CD14-positive monocyte (primary cell): ENCODE data around the gene OXTR. TPM values are rescaled to one million over a fixed set of nuclear protein-coding genes. Genes with fewer than 3 reads are reported as not detected.

Experiments used
- DNase-seq, 3 donors: peaks; one replicate each; pipeline ENCODE4 v3.0.0-alpha.2; 2011 to 2022
- H2AFZ ChIP-seq: 2 replicates; pipeline ENCODE4 v1.6.0; 2012; ENCODE audit warnings: mild to moderate bottlenecking, low read depth, low read length, inconsistent platforms; ENCODE audit not compliant: insufficient read depth, poor library complexity, severe bottlenecking
- H3K27ac ChIP-seq, 2 donors: 1 replicate in 1 of 2; 2 replicates in 1 of 2; pipeline ENCODE4 v1.5.1; 2012 to 2013; ENCODE audit warnings: low read length in 2 of 2, control low read depth in 1 of 2, inconsistent platforms in 1 of 2, low read depth in 1 of 2, mild to moderate bottlenecking in 1 of 2
- H3K27me3 ChIP-seq, 2 donors: one replicate each; pipeline versions ENCODE4 v1.6.0 to v1.6.1; 2011 to 2013; ENCODE audit warnings: low read length in 2 of 2; ENCODE audit not compliant: control insufficient read depth in 2 of 2, insufficient read depth in 2 of 2
- H3K36me3 ChIP-seq, 2 donors: replicated peaks in 1 of 2; 1 replicate in 1 of 2; 2 replicates in 1 of 2; pipeline versions ENCODE4 v1.5.1 to v1.6.1; 2012 to 2013; ENCODE audit warnings: low read length in 2 of 2, control low read depth in 1 of 2, inconsistent platforms in 1 of 2, mild to moderate bottlenecking in 1 of 2; ENCODE audit not compliant: insufficient read depth in 2 of 2, control insufficient read depth in 1 of 2
- H3K4me1 ChIP-seq, 2 donors: 1 replicate in 1 of 2; 2 replicates in 1 of 2; pipeline versions ENCODE4 v1.5.1 to v1.6.1; 2012 to 2013; ENCODE audit warnings: low read length in 2 of 2, control low read depth in 1 of 2, inconsistent platforms in 1 of 2, mild to moderate bottlenecking in 1 of 2, moderate library complexity in 1 of 2; ENCODE audit not compliant: insufficient read depth in 2 of 2, control insufficient read depth in 1 of 2
- H3K4me2 ChIP-seq: replicated peaks from 2 replicates; pipeline ENCODE3; 2012; ENCODE audit warnings: low read length, moderate library complexity, mild to moderate bottlenecking; ENCODE audit not compliant: poor library complexity, severe bottlenecking; ENCODE audit errors: extremely low read depth
- H3K4me3 ChIP-seq, 3 experiments: fragments of 200-600 bp in 1 of 3; sonication (generic) in 1 of 3; replicated peaks in 1 of 3; 1 replicate in 2 of 3; 2 replicates in 1 of 3; pipeline ENCODE4 v1.5.1; 2011 to 2013; ENCODE audit warnings: low read length in 3 of 3, mild to moderate bottlenecking in 3 of 3, control low read depth in 2 of 3, low read depth in 2 of 3, inconsistent platforms in 1 of 3, moderate library complexity in 1 of 3
- H3K79me2 ChIP-seq: 2 replicates; pipeline ENCODE4 v1.6.0; 2012; ENCODE audit warnings: mild to moderate bottlenecking, control low read depth, inconsistent platforms, low read length, moderate library complexity; ENCODE audit not compliant: insufficient read depth
- H3K9ac ChIP-seq: 2 replicates; pipeline ENCODE4 v1.6.0; 2017; ENCODE audit warnings: low read length, mild to moderate bottlenecking; ENCODE audit not compliant: insufficient read depth, poor library complexity, severe bottlenecking
- H3K9me3 ChIP-seq, 2 donors: replicated peaks in 1 of 2; 1 replicate in 1 of 2; 2 replicates in 1 of 2; pipeline versions ENCODE4 v1.5.1 to v1.6.1; 2012 to 2013; ENCODE audit warnings: low read length in 2 of 2, control low read depth in 1 of 2; ENCODE audit not compliant: control insufficient read depth in 1 of 2, insufficient read depth in 1 of 2
- H4K20me1 ChIP-seq: 2 replicates; pipeline ENCODE4 v1.6.0; 2012; ENCODE audit warnings: mild to moderate bottlenecking, low read length, control low read depth, moderate library complexity; ENCODE audit not compliant: insufficient read depth
- H3K27ac Mint-ChIP-seq, 7 donors: one replicate each; pipeline ENCODE4 v1.8.0; 2020; ENCODE audit warnings: mild to moderate bottlenecking in 7 of 7, mixed read lengths in 7 of 7, moderate library complexity in 6 of 7, inconsistent platforms in 2 of 7
- H3K27me3 Mint-ChIP-seq, 3 donors: one replicate each; pipeline ENCODE4 v1.8.0; 2021 to 2022; ENCODE audit warnings: low read depth in 3 of 3, mild to moderate bottlenecking in 3 of 3, mixed read lengths in 3 of 3, moderate library complexity in 3 of 3, inconsistent platforms in 1 of 3
- H3K36me3 Mint-ChIP-seq, 2 donors: one replicate each; pipeline ENCODE4 v1.8.0; 2020; ENCODE audit warnings: mixed read lengths in 2 of 2, inconsistent platforms in 1 of 2, mild to moderate bottlenecking in 1 of 2
- H3K4me1 Mint-ChIP-seq: one replicate; pipeline ENCODE4 v1.8.0; 2020; ENCODE audit warnings: mild to moderate bottlenecking, mixed read lengths
- H3K4me3 Mint-ChIP-seq, 2 donors: one replicate each; pipeline ENCODE4 v1.8.0; 2020; ENCODE audit warnings: mild to moderate bottlenecking in 2 of 2, mixed read lengths in 2 of 2, moderate library complexity in 1 of 2
- H3K9me3 Mint-ChIP-seq, 7 donors: one replicate each; pipeline ENCODE4 v1.8.0; 2020 to 2022; ENCODE audit warnings: mixed read lengths in 7 of 7, mild to moderate bottlenecking in 6 of 7, moderate library complexity in 6 of 7, inconsistent platforms in 2 of 7
- WGBS: methylation state at CpG from one replicate; pipeline ENCODE4 v1.1.5; 2013; ENCODE audit warnings: missing lambda C conversion rate; ENCODE audit not compliant: insufficient coverage; 5-methylcytosine and 5-hydroxymethylcytosine counted together
- intact Hi-C, 2 donors: fragments of 100-400 bp; cut with micrococcal nuclease; formaldehyde crosslinking; loops; one replicate each; pipeline versions ENCODE4 v1.15.0 to v1.15.1; 2023
- polyA plus RNA-seq, 3 donors: library from polyadenylated mRNA; depleted of rRNA in 1 of 3; unstranded in 2 of 3; stranded (reverse) in 1 of 3; fragments of 300-500 nt in 2 of 3; fragments of >200 nt in 1 of 3; fragmentation: Illumina TruSeq in 2 of 3; gene quantifications; 1 replicate in 2 of 3; 2 replicates in 1 of 3; pipeline ENCODE4 v1.2.3, GENCODE V29; 2012 to 2021
- TF ChIP-seq, protein P1 (sequence below): fragments of 200-600 bp; IDR thresholded peaks from one replicate; pipeline ENCODE4 v1.8.0; 2022; ENCODE audit warnings: antibody characterized with exemption, mild to moderate bottlenecking

Gene OXTR
- polyA plus RNA-seq, 3 donors, result 0.03 to 0.07 TPM; not detected in 1

DNA sequence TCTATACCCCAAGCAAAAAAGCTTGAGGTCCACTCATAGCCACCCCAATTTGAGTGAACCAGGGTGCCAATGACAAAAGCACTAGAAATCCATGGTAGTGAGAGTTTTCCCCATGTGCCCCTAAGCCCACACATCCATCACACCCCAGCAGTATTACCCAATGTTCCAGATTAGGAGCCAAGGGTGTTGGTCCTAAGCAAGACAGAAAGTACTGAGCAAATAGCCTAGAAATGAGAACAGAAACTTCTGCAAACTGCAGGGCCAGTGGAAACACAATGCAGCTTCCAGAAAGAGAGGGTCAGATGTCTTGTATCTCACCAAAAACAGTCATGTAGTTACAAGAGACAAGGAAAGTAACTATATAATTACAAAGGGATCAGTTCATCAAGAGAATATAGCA is 10.9 kb upstream of the OXTR start:
- Histone ChIP-seq H3K36me3 (no peaks in the 10 kb centered on the region), H3K9ac (no peak overlapping the region), H3K4me2 (no peak overlapping the region), H3K4me3 (no peak overlapping the region), H3K79me2 (no peaks in the 10 kb centered on the region), H3K9me3 (no peaks in the 10 kb centered on the region), H2AFZ (no peak overlapping the region), H3K27ac (no peak overlapping the region), H3K27me3 (no peaks in the 10 kb centered on the region), H3K4me1 (no peaks in the 10 kb centered on the region), H4K20me1 (no peaks in the 10 kb centered on the region)
- Mint-ChIP-seq H3K27me3 (peaks cover 0 to 5% (median 0%) of the 10 kb centered on the region in 3 donors), H3K9me3 (no peaks in the 10 kb centered on the region), H3K4me3 (no peak overlapping the region), H3K4me1 (peaks cover 3% of the 10 kb centered on the region), H3K36me3 (no peaks in the 10 kb centered on the region), H3K27ac (no peak overlapping the region)
- intact Hi-C loops, result no loop called here
- TF ChIP-seq, protein P1, sequence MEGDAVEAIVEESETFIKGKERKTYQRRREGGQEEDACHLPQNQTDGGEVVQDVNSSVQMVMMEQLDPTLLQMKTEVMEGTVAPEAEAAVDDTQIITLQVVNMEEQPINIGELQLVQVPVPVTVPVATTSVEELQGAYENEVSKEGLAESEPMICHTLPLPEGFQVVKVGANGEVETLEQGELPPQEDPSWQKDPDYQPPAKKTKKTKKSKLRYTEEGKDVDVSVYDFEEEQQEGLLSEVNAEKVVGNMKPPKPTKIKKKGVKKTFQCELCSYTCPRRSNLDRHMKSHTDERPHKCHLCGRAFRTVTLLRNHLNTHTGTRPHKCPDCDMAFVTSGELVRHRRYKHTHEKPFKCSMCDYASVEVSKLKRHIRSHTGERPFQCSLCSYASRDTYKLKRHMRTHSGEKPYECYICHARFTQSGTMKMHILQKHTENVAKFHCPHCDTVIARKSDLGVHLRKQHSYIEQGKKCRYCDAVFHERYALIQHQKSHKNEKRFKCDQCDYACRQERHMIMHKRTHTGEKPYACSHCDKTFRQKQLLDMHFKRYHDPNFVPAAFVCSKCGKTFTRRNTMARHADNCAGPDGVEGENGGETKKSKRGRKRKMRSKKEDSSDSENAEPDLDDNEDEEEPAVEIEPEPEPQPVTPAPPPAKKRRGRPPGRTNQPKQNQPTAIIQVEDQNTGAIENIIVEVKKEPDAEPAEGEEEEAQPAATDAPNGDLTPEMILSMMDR, result no peak
- no peak for DNase-seq

DNA sequence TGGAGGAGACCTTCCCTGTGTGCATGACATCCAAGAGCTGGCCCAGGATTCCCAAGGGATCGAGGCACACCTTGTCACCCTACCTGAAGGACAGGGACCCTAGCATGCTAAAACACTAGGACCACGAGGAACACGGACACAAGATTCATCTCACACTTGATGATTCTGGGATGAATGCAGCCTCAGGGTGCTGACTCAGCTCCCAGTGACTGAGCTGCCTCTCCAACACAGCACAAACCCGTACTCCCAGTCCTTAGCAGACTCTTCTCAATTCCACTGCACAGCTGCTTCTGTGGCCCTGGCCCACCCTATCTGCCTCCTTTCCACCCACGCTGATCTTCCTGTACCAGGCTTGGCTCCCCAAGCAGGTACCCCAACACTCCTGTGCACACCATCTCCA is 9.1 kb upstream of the OXTR start:
- H3K4me1 Mint-ChIP-seq, result peaks cover 3% of the 10 kb centered on the region
- H3K4me3 Mint-ChIP-seq, result no peak overlapping the region
- Histone ChIP-seq H3K4me2 (no peak overlapping the region), H3K36me3 (no peaks in the 10 kb centered on the region), H3K9me3 (no peaks in the 10 kb centered on the region), H2AFZ (no peak overlapping the region), H3K9ac (no peak overlapping the region), H4K20me1 (no peaks in the 10 kb centered on the region), H3K27me3 (no peaks in the 10 kb centered on the region), H3K27ac (no peak overlapping the region), H3K4me1 (no peaks in the 10 kb centered on the region), H3K79me2 (no peaks in the 10 kb centered on the region), H3K4me3 (no peak overlapping the region)
- WGBS, result 87% methylated on average over 5 of the region's 5 CpGs
- no peaks in the 10 kb centered on the region for H3K36me3 Mint-ChIP-seq
- intact Hi-C loops, result no loop called here
- TF ChIP-seq, protein P1, result no peak
- no peaks in the 10 kb centered on the region for H3K9me3 Mint-ChIP-seq
- no peak for DNase-seq
- H3K27me3 Mint-ChIP-seq, result peaks cover 0 to 5% (median 2%) of the 10 kb centered on the region in 3 donors
- no peak overlapping the region for H3K27ac Mint-ChIP-seq
